ENCODE measurements around the gene DCAKD.

DCAKD gene

GRCh38 chr17:45005700-45006099 is 45.7 kb downstream of the DCAKD start:
- H3K27me3 ChIP-seq = no peaks in the 10 kb centered on the region
- H3K4me3 ChIP-seq (ENCODE audit: low read depth, low read length) = no peak overlapping the region
- H3K36me3 ChIP-seq = no peaks in the 10 kb centered on the region
- no peak for TF ChIP-seq CTCF (IDR thresholded peaks at IDR 0.05; ENCODE audit: low read depth, low read length)
- peaks cover 23% of the 10 kb centered on the region for H3K4me1 ChIP-seq
- no peaks in the 10 kb centered on the region for H3K9me3 ChIP-seq
- DNase-seq = no peak

- H3K9me3 ChIP-seq = no peaks in the 10 kb centered on the region
- no peaks in the 10 kb centered on the region for H3K36me3 ChIP-seq
- no peaks in the 10 kb centered on the region for H3K27me3 ChIP-seq
- no peak overlapping the region for H3K4me3 ChIP-seq (ENCODE audit: low read depth, low read length)
- no peak for DNase-seq
- TF ChIP-seq CTCF (IDR thresholded peaks at IDR 0.05; ENCODE audit: low read depth, low read length) = no peak
- H3K4me1 ChIP-seq = peaks cover 17% of the 10 kb centered on the region
These were observed 47.0 kb downstream of the DCAKD start for GRCh38 chr17:45004388-45004787.

- no peaks in the 10 kb centered on the region for H3K36me3 ChIP-seq
- no peak for TF ChIP-seq CTCF (IDR thresholded peaks at IDR 0.05; ENCODE audit: low read depth, low read length)
- peaks cover 17% of the 10 kb centered on the region for H3K4me1 ChIP-seq
- no peaks in the 10 kb centered on the region for H3K9me3 ChIP-seq
- no peak overlapping the region for H3K4me3 ChIP-seq (ENCODE audit: low read depth, low read length)
- H3K27me3 ChIP-seq = no peaks in the 10 kb centered on the region
- no peak for DNase-seq
These were observed 47.6 kb downstream of the DCAKD start for GRCh38 chr17:45003877-45004276.

GRCh38 chr17:45001310-45001709 is 50.1 kb downstream of the DCAKD start:
- Histone ChIP-seq H3K9me3 (no peaks in the 10 kb centered on the region), H3K4me3 (ENCODE audit: low read depth, low read length) (no peak overlapping the region), H3K4me1 (peaks cover 14% of the 10 kb centered on the region), H3K36me3 (no peaks in the 10 kb centered on the region), H3K27me3 (no peaks in the 10 kb centered on the region)
- TF ChIP-seq CTCF (IDR thresholded peaks at IDR 0.05; ENCODE audit: low read depth, low read length) = no peak
- DNase-seq = no peak

- TF ChIP-seq CTCF (IDR thresholded peaks at IDR 0.05; ENCODE audit: low read depth, low read length) = no peak
- Histone ChIP-seq H3K4me3 (ENCODE audit: low read depth, low read length) (no peak overlapping the region), H3K36me3 (no peaks in the 10 kb centered on the region), H3K4me1 (peaks cover 14% of the 10 kb centered on the region), H3K9me3 (no peaks in the 10 kb centered on the region), H3K27me3 (no peaks in the 10 kb centered on the region)
- DNase-seq = no peak
These were observed 52.0 kb downstream of the DCAKD start for GRCh38 chr17:44999433-44999832.

- no peaks in the 10 kb centered on the region for H3K27me3 ChIP-seq
- no peaks in the 10 kb centered on the region for H3K36me3 ChIP-seq
- peaks cover 12% of the 10 kb centered on the region for H3K4me1 ChIP-seq
- H3K9me3 ChIP-seq = no peaks in the 10 kb centered on the region
- TF ChIP-seq CTCF (IDR thresholded peaks at IDR 0.05; ENCODE audit: low read depth, low read length) = no peak
- H3K4me3 ChIP-seq (ENCODE audit: low read depth, low read length) = no peak overlapping the region
- DNase-seq = no peak
These were observed 52.8 kb downstream of the DCAKD start for GRCh38 chr17:44998646-44999045.
